Tibial nerve (tissue), 4 donors: ENCODE data around the gene PRKG1. TPM values are rescaled to one million over a fixed set of nuclear protein-coding genes. Genes with fewer than 3 reads are reported as not detected.

Source experiments
- DNase-seq, 2 donors: peaks; one replicate each; pipeline ENCODE4 v3.0.0-alpha.2; 2019; ENCODE audit warnings: low spot score in 2 of 2
- H3K27ac ChIP-seq, 4 donors: fragments of 200-600 bp; sonication (generic) in 3 of 4; one replicate each; pipeline ENCODE4 v1.5.1; 2017 to 2019; ENCODE audit warnings: mild to moderate bottlenecking in 1 of 4
- H3K27me3 ChIP-seq, 2 donors: fragments of 200-600 bp; sonication (generic) in 1 of 2; one replicate each; pipeline versions ENCODE4 v1.5.1 to v1.6.0; 2017 to 2019
- H3K36me3 ChIP-seq, 3 donors: fragments of 200-600 bp; sonication (generic); one replicate each; pipeline ENCODE4 v1.5.1; 2018 to 2019
- H3K4me1 ChIP-seq, 4 donors: fragments of 200-600 bp; sonication (generic) in 3 of 4; one replicate each; pipeline ENCODE4 v1.5.1; 2017 to 2019
- H3K4me3 ChIP-seq, 4 donors: fragments of 200-600 bp; sonication (generic) in 3 of 4; one replicate each; pipeline ENCODE4 v1.5.1; 2017 to 2019; ENCODE audit warnings: mild to moderate bottlenecking in 1 of 4, moderate library complexity in 1 of 4
- H3K9me3 ChIP-seq, 4 donors: fragments of 200-600 bp; sonication (generic) in 3 of 4; one replicate each; pipeline ENCODE4 v1.5.1; 2017 to 2019
- EP300 ChIP-seq, 2 donors: sonication (generic); formaldehyde crosslinking; IDR thresholded peaks; one replicate each; pipeline ENCODE4 v1.6.1; 2017; ENCODE audit warnings: antibody characterized with exemption in 2 of 2, mild to moderate bottlenecking in 1 of 2
- POLR2A ChIP-seq, 2 donors: fragments of 450-650 bp; IDR thresholded peaks; one replicate each; pipeline ENCODE4 v1.6.1; 2017; ENCODE audit warnings: antibody characterized with exemption in 2 of 2, mild to moderate bottlenecking in 2 of 2, moderate library complexity in 2 of 2
- WGBS, 2 donors: methylation state at CpG; one replicate each; pipeline ENCODE4 v1.1.5; 2018; 5-methylcytosine and 5-hydroxymethylcytosine counted together
- total RNA-seq, 4 donors: library from RNA; depleted of rRNA; stranded (reverse); fragments of >200 nt; gene quantifications; one replicate each; pipeline ENCODE4 v1.1.0, GENCODE V29; 2016
- TF ChIP-seq, protein P1 (sequence below), 5 experiments: fragments of 200-600 bp in 3 of 5; fragments of 450-650 bp in 2 of 5; sonication (generic) in 3 of 5; IDR thresholded peaks; one replicate each; pipeline ENCODE4 v1.5.1; 2016 to 2019; ENCODE audit warnings: antibody characterized with exemption in 5 of 5, mild to moderate bottlenecking in 3 of 5, moderate library complexity in 2 of 5

Gene PRKG1
- total RNA-seq, 4 donors from 2014 or later = 8.7 to 35.0 (median 14.8) TPM

DNA sequence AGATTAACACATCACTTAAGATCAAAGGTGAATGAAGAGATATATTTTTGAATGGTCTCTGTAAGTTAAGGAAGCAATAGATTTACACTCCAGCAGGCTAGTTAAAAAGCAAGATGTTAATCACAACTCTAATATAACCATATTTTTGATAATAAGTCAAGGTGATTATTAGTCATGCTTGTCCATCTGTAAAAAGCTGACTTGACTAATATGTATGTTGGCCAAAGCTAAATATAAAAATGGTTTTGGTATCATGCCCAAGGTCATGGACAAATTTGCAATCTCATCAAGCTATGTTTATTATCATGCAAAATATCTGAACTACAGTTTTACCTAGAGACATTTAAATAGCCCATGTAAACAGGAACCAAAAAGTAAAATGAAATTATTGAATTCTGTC, 727.7 kb downstream of the PRKG1 start:
- H3K4me3 ChIP-seq = no peak overlapping the region
- TF ChIP-seq EP300 (IDR thresholded peaks at IDR 0.05) (no peak), POLR2A (IDR thresholded peaks at IDR 0.05) (no peak)
- TF ChIP-seq, protein P1, sequence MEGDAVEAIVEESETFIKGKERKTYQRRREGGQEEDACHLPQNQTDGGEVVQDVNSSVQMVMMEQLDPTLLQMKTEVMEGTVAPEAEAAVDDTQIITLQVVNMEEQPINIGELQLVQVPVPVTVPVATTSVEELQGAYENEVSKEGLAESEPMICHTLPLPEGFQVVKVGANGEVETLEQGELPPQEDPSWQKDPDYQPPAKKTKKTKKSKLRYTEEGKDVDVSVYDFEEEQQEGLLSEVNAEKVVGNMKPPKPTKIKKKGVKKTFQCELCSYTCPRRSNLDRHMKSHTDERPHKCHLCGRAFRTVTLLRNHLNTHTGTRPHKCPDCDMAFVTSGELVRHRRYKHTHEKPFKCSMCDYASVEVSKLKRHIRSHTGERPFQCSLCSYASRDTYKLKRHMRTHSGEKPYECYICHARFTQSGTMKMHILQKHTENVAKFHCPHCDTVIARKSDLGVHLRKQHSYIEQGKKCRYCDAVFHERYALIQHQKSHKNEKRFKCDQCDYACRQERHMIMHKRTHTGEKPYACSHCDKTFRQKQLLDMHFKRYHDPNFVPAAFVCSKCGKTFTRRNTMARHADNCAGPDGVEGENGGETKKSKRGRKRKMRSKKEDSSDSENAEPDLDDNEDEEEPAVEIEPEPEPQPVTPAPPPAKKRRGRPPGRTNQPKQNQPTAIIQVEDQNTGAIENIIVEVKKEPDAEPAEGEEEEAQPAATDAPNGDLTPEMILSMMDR (IDR thresholded peaks at IDR 0.05) = no peak

DNA sequence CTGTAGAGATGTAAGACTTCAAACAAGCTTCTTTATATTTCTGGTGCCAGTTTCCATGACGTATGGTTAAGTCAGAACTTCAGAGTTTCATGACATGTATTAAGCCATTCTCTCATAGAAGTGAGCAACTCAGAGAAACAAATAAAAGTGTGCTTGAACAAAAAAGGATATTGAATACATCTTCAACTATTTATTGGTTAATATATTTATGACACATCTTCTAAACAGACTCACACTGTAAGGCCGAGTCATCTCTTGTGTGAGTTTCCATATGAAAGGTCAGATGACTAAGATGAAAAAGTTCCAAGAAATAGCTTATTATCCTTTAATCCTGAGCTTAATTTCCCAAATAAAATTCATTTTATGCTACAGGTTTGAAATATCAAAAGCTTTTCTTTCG, 730.6 kb downstream of the PRKG1 start:
- Histone ChIP-seq H3K9me3 (no peaks in the 10 kb centered on the region), H3K4me3 (no peak overlapping the region), H3K27me3 (no peaks in the 10 kb centered on the region), H3K27ac (no peak overlapping the region), H3K4me1 (no peaks in the 10 kb centered on the region), H3K36me3 (no peaks in the 10 kb centered on the region)
- 64% methylated on average over 3 of the region's 3 CpGs for WGBS, 2 donors
- no peak for TF ChIP-seq POLR2A (IDR thresholded peaks at IDR 0.05)
- TF ChIP-seq, protein P1 (IDR thresholded peaks at IDR 0.05) = no peak
- no peak for TF ChIP-seq EP300 (IDR thresholded peaks at IDR 0.05)
- no peak for DNase-seq

More for the DNA sequence above, 727.7 kb downstream of the PRKG1 start:
- H3K27ac ChIP-seq = no peak overlapping the region
- H3K27me3 ChIP-seq = no peaks in the 10 kb centered on the region
- no peaks in the 10 kb centered on the region for H3K4me1 ChIP-seq
- no peaks in the 10 kb centered on the region for H3K36me3 ChIP-seq
- DNase-seq = no peak
- no peaks in the 10 kb centered on the region for H3K9me3 ChIP-seq

DNA sequence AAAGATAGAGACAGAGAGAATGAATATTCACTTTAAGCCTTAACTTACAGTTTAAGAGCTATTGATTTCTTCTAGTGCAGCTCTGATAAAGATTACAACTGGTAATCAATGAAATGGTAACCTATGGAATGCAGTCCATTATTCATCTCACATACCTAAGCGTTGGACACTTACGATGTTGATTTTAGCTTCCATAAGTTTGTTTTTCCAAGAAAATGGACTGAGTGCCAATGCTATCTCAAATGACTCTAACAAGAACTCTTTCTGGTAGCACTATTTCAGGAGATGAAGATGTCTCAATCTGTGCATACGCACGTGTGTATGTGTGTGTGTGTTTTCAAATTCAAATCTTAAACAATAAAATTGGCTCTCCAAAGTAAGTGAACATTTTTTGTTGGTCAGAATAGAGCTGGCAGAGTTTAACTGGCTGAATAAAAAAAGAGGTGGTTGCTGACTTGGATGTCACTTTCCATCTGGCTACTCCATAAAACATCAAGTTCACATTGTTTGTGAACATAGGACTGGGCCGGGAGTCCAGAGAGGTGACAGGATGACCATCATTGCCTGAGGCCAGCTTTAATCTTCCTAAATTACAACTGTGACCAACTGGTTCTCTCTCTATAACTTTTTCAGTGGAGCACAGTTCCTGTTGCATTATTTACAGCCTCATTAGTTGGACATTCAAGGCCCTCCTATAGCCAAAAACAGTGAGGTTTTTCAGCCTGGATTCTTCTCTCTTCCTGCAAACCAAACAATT, 732.0 kb downstream of the PRKG1 start:
- no peaks in the 10 kb centered on the region for H3K36me3 ChIP-seq
- TF ChIP-seq EP300 (IDR thresholded peaks at IDR 0.05) (no peak), POLR2A (IDR thresholded peaks at IDR 0.05) (no peak)
- TF ChIP-seq, protein P1 (IDR thresholded peaks at IDR 0.05) = no peak
- no peak overlapping the region for H3K4me3 ChIP-seq
- DNase-seq = no peak
- no peak overlapping the region for H3K27ac ChIP-seq
- WGBS, 2 donors = 84 to 85% methylated on average over 5 of the region's 5 CpGs
- H3K4me1 ChIP-seq = no peaks in the 10 kb centered on the region
- no peaks in the 10 kb centered on the region for H3K27me3 ChIP-seq
- H3K9me3 ChIP-seq = no peaks in the 10 kb centered on the region

DNA sequence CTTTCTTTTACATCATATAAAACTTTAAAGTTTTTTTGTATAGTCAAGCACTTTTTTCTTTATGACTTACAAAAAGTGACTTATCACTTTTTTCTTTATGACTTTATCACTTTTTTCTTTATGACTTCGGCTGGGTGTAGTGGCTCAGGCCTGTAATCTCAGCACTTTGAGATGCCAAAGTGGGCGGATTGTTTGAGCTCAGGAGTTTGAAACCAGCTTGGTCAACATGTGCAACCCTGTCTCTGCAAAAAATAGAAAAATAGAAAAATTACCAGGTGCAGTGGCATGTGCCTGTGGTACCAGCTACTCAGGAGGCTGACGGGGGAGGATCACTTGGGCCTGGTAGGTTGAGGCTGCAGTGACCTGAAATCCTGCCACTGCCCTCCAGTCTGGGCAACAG, 733.9 kb downstream of the PRKG1 start:
- Histone ChIP-seq H3K36me3 (no peaks in the 10 kb centered on the region), H3K9me3 (no peaks in the 10 kb centered on the region), H3K27me3 (no peaks in the 10 kb centered on the region), H3K4me1 (no peaks in the 10 kb centered on the region), H3K27ac (no peak overlapping the region), H3K4me3 (no peak overlapping the region)
- WGBS, 2 donors = 84 to 88% methylated on average over 3 of the region's 3 CpGs
- TF ChIP-seq POLR2A (IDR thresholded peaks at IDR 0.05) (no peak), EP300 (IDR thresholded peaks at IDR 0.05) (no peak)
- TF ChIP-seq, protein P1 (IDR thresholded peaks at IDR 0.05) = no peak
- no peak for DNase-seq

DNA sequence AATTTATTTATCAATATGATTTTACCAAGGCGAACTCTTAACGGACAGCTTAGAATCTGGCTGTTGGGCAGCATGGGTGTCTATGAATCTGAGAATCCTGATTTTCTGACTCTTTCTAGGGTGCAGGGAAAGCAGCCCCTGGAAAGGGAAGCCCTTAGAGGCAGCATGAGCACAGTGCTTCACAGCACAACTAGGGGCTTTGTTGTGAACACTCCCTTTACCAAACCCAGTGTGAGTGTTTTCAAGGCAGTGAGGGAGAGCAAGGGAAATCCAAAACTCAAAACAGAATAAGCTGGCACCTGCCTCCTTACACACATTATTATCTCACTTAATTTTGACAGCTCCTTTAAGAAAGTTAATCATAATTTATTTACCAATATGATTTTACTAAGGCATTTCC, 741.4 kb downstream of the PRKG1 start:
- TF ChIP-seq, protein P1 (IDR thresholded peaks at IDR 0.05) = no peak
- TF ChIP-seq POLR2A (IDR thresholded peaks at IDR 0.05) (no peak), EP300 (IDR thresholded peaks at IDR 0.05) (no peak)
- H3K9me3 ChIP-seq = no peaks in the 10 kb centered on the region
- WGBS, 2 donors = 58 to 80% methylated on average over 2 of the region's 2 CpGs
- H3K36me3 ChIP-seq = no peaks in the 10 kb centered on the region
- no peak for DNase-seq
- H3K27ac ChIP-seq = no peak overlapping the region
- H3K4me3 ChIP-seq = no peak overlapping the region
- no peaks in the 10 kb centered on the region for H3K27me3 ChIP-seq
- no peaks in the 10 kb centered on the region for H3K4me1 ChIP-seq
